ENCODE measurements around the gene SLC38A7.
A peak's percentile ranks its signal among the peaks of the same experiment; 100 is the strongest.

SLC38A7 gene

GRCh38 chr16:58634265-58634802 lies 50.2 kb downstream of the SLC38A7 start:
- no peak for DNase-seq

GRCh38 chr16:58629733-58630640 lies 54.6 kb downstream of the SLC38A7 start, which contains the start of gene CNOT1:
Gene CNOT1, minus strand, starts transcription at chr16:58629826. Its CDS starts 30,489 bp downstream, at chr16:58599337.
- peak; percentile 94 for DNase-seq

DNA sequence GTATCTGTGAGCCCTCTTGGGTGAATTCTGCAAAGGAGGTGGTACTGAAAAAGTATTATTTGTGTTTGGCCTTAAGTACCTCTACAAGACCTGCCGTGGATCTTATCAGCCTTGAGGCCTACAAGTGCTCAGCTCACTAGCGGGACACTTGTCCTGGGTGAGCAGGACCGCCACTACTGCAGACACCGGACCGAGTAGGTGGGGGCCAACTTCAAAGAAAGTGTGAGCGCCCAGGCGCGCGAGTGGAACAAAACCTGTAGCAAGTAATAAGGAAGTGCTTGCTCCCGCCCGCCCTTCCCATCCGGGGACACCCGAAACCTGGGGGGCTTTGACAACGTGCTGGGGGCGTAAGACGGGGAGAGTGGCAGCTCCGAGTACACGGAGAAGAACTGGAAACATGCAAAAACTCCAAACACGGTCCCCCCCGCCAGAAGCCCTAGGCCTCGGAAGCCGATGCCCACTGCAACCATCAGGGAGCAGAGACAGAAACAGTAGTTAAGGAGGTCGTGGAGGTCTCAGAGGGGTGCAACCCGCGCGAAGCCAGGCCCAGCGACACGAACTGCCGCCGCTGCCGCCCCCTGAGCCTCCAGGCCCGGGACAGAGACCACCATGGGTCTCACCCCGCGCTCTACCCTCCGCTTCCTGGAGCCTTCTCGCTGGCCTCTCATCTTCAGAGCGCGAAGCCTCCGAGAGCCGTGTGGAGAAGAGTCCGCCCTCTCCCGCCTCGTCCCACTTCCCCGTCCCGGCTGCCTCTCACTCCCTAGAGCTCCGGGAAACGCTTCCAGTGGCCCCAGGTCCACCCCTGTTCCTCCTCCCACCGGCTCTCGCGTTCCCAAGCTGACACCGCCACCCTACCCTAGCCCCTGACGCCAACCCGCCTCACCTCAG lies 55.5 kb downstream of the SLC38A7 start:
- no peak for DNase-seq

DNA sequence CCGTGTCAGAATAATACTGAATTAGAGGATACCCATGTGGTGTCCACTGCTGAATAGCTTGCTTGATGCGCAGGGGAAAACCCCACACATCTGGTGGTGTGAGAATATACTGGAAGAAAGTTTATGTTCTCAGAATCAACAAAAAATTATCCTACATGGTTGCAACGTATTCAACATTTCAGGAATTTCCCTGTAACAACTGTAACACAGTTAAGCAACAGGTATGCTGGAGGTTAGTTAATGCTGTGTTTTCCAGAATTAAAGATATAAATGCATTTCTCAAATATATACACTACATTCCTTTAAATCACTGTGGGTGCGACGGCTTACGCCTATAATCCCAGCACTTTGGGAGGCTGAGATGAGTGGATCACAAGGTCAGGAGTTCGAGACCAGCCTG lies 60.4 kb downstream of the SLC38A7 start:
- no peak for DNase-seq

DNA sequence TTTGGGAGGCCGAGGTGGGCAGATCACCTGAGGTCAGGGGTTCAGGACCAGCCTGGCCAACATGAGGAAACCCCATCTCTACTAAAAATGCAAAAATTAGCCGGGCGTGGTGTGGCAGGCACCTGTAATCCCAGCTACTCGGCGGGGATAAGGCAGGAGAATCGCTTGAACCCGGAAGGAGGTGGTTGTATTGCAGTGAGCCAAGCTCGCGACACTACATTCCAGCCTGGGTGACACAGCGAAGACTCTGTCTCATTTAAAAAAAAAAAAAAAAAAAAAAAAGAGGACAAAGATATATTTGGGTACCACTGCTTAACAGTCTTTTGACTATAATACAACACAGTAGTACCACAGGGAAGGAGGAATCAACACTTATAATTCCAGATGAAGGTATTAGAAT lies 64.2 kb downstream of the SLC38A7 start:
- no peak for DNase-seq

GRCh38 chr16:58615280-58615679 lies 69.3 kb downstream of the SLC38A7 start:
- no peak for DNase-seq

Measured in NCI-H748 treated with DMSO at 0.1 percent for 48 hours (cell line).